Neural progenitor cell (in vitro differentiated cells): Measurements from ENCODE around the gene GPR183.

Source experiments
- EZH2 ChIP-seq: fragments of 200-600 bp; sonication (generic); IDR thresholded peaks from 2 replicates; pipeline ENCODE4 v1.6.1; 2017; ENCODE audit warnings: antibody characterized with exemption, mild to moderate bottlenecking, moderate library complexity
- TF ChIP-seq, protein P1 (sequence below): fragments of 200-600 bp; sonication (generic); IDR thresholded peaks from 2 replicates; pipeline ENCODE4 v1.5.1; 2017; ENCODE audit warnings: antibody characterized with exemption, mild to moderate bottlenecking

DNA sequence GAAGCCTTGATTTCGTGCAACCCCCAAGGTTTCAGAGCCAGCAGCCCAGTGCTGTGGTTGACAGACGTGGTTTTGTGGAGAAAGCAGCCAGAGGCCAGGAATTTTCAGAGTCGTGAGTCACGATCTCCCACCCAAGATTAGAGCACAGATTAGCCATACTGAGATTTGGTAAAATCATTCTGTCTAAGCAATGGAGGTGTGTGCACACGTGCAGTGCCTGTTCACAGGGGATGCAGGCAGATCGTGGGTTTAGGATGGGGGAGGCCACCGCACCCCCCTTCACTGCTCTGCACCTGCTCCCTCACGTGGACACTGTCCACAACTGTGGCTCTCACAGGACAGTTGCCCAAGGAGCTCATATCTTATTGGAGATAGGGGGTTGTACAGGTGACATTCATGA lies 46.6 kb upstream of the GPR183 start:
- TF ChIP-seq EZH2, result no peak
- TF ChIP-seq, protein P1, sequence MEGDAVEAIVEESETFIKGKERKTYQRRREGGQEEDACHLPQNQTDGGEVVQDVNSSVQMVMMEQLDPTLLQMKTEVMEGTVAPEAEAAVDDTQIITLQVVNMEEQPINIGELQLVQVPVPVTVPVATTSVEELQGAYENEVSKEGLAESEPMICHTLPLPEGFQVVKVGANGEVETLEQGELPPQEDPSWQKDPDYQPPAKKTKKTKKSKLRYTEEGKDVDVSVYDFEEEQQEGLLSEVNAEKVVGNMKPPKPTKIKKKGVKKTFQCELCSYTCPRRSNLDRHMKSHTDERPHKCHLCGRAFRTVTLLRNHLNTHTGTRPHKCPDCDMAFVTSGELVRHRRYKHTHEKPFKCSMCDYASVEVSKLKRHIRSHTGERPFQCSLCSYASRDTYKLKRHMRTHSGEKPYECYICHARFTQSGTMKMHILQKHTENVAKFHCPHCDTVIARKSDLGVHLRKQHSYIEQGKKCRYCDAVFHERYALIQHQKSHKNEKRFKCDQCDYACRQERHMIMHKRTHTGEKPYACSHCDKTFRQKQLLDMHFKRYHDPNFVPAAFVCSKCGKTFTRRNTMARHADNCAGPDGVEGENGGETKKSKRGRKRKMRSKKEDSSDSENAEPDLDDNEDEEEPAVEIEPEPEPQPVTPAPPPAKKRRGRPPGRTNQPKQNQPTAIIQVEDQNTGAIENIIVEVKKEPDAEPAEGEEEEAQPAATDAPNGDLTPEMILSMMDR, result no peak
